ENCODE measurements around the gene FMN1. TPM values are rescaled to one million over a fixed set of nuclear protein-coding genes. Genes with fewer than 3 reads are reported as not detected.

The FMN1 gene
- polyA plus RNA-seq, 3 donors = 0.28 to 3.7 (median 0.34) TPM

- Histone ChIP-seq H3K27ac (ENCODE audit: low read depth in 1 of 2, low read length in 2 of 2) (no peak overlapping the region), H4K20me1 (ENCODE audit: insufficient read depth, low read length) (no peaks in the 10 kb centered on the region), H3K9me3 (replicated peaks in 1 of 2; ENCODE audit: control insufficient read depth in 1 of 2, insufficient read depth in 1 of 2, low read length in 2 of 2) (no peaks in the 10 kb centered on the region), H3K4me2 (replicated peaks; ENCODE audit: extremely low read depth, low read length, poor library complexity, severe bottlenecking) (peak overlapping the region; percentile 45), H3K9ac (ENCODE audit: insufficient read depth, low read length, poor library complexity, severe bottlenecking) (peak overlapping the region; percentile 10), H3K4me3 (replicated peaks in 1 of 3; ENCODE audit: low read depth in 2 of 3, low read length in 3 of 3) (peak overlapping the region in 1 of 3 experiments; percentile 35), H3K36me3 (replicated peaks in 1 of 2; ENCODE audit: control insufficient read depth in 1 of 2, insufficient read depth in 2 of 2, low read length in 2 of 2) (no peaks in the 10 kb centered on the region), H3K4me1 (ENCODE audit: control insufficient read depth in 1 of 2, insufficient read depth in 2 of 2, low read length in 2 of 2) (no peaks in the 10 kb centered on the region), H3K27me3 (ENCODE audit: control insufficient read depth in 2 of 2, insufficient read depth in 2 of 2, low read length in 2 of 2) (peaks cover 3 to 8% of the 10 kb centered on the region in 2 donors), H3K79me2 (ENCODE audit: insufficient read depth, low read length) (no peaks in the 10 kb centered on the region), H2AFZ (ENCODE audit: insufficient read depth, low read depth, low read length, poor library complexity, severe bottlenecking) (peak overlapping the region; percentile 37)
- TF ChIP-seq, protein P1, sequence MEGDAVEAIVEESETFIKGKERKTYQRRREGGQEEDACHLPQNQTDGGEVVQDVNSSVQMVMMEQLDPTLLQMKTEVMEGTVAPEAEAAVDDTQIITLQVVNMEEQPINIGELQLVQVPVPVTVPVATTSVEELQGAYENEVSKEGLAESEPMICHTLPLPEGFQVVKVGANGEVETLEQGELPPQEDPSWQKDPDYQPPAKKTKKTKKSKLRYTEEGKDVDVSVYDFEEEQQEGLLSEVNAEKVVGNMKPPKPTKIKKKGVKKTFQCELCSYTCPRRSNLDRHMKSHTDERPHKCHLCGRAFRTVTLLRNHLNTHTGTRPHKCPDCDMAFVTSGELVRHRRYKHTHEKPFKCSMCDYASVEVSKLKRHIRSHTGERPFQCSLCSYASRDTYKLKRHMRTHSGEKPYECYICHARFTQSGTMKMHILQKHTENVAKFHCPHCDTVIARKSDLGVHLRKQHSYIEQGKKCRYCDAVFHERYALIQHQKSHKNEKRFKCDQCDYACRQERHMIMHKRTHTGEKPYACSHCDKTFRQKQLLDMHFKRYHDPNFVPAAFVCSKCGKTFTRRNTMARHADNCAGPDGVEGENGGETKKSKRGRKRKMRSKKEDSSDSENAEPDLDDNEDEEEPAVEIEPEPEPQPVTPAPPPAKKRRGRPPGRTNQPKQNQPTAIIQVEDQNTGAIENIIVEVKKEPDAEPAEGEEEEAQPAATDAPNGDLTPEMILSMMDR (IDR thresholded peaks at IDR 0.05) = no peak
- intact Hi-C loops (cut with micrococcal nuclease) = no loop called here
- 50% methylated on average over 22 of the region's 27 CpGs for WGBS (ENCODE audit: insufficient coverage)
- H3K4me1 Mint-ChIP-seq = peaks cover 5% of the 10 kb centered on the region
- H3K27me3 Mint-ChIP-seq (ENCODE audit: low read depth in 3 of 3) = peaks cover 19 to 25% (median 19%) of the 10 kb centered on the region in 3 donors
- H3K4me3 Mint-ChIP-seq = peak overlapping the region; percentile 5 to 18
- H3K36me3 Mint-ChIP-seq = no peaks in the 10 kb centered on the region
- peaks cover 3 to 13% (median 8%) of the 10 kb centered on the region in 7 donors for H3K9me3 Mint-ChIP-seq
- no peak for DNase-seq
- no peak overlapping the region for H3K27ac Mint-ChIP-seq
Observed at GRCh38 chr15:32730677-32731654, 463.5 kb downstream of the FMN1 start.

- H4K20me1 ChIP-seq (ENCODE audit: insufficient read depth, low read length) = no peaks in the 10 kb centered on the region
- TF ChIP-seq, protein P1 (IDR thresholded peaks at IDR 0.05) = no peak
- no peak for DNase-seq
- Mint-ChIP-seq H3K27me3 (ENCODE audit: low read depth in 3 of 3) (peaks cover 18 to 29% (median 18%) of the 10 kb centered on the region in 3 donors), H3K27ac (no peak overlapping the region), H3K4me1 (peaks cover 5% of the 10 kb centered on the region), H3K9me3 (peaks cover 3 to 16% (median 8%) of the 10 kb centered on the region in 7 donors), H3K36me3 (no peaks in the 10 kb centered on the region), H3K4me3 (no peak overlapping the region)
- WGBS (ENCODE audit: insufficient coverage) = 80% methylated on average over 2 of the region's 10 CpGs
- H3K9me3 ChIP-seq (replicated peaks in 1 of 2; ENCODE audit: control insufficient read depth in 1 of 2, insufficient read depth in 1 of 2, low read length in 2 of 2) = no peaks in the 10 kb centered on the region
- H3K9ac ChIP-seq (ENCODE audit: insufficient read depth, low read length, poor library complexity, severe bottlenecking) = no peak overlapping the region
- H3K4me1 ChIP-seq (ENCODE audit: control insufficient read depth in 1 of 2, insufficient read depth in 2 of 2, low read length in 2 of 2) = no peaks in the 10 kb centered on the region
- no peak overlapping the region for H3K4me2 ChIP-seq (replicated peaks; ENCODE audit: extremely low read depth, low read length, poor library complexity, severe bottlenecking)
- H3K4me3 ChIP-seq (replicated peaks in 1 of 3; ENCODE audit: low read depth in 2 of 3, low read length in 3 of 3) = no peak overlapping the region
- peaks cover 3 to 8% of the 10 kb centered on the region in 2 donors for H3K27me3 ChIP-seq (ENCODE audit: control insufficient read depth in 2 of 2, insufficient read depth in 2 of 2, low read length in 2 of 2)
- intact Hi-C loops (cut with micrococcal nuclease) = no loop called here
- H3K79me2 ChIP-seq (ENCODE audit: insufficient read depth, low read length) = no peaks in the 10 kb centered on the region
- H3K27ac ChIP-seq (ENCODE audit: low read depth in 1 of 2, low read length in 2 of 2) = no peak overlapping the region
- H2AFZ ChIP-seq (ENCODE audit: insufficient read depth, low read depth, low read length, poor library complexity, severe bottlenecking) = no peak overlapping the region
- H3K36me3 ChIP-seq (replicated peaks in 1 of 2; ENCODE audit: control insufficient read depth in 1 of 2, insufficient read depth in 2 of 2, low read length in 2 of 2) = no peaks in the 10 kb centered on the region
Observed at GRCh38 chr15:32729700-32730395, 464.7 kb downstream of the FMN1 start.
